H1 (cell line): ENCODE data around the gene TRMT10C. TPM values are rescaled to one million over a fixed set of nuclear protein-coding genes. Genes with fewer than 3 reads are reported as not detected.

Experiments used
- CTCF ChIA-PET: fragments of 300-600 bp; sonication (Branson Sonifier 250); formaldehyde crosslinking; loops from one replicate; lab custom pipeline; 2021; ENCODE audit not compliant: partially characterized antibody; lab: Charles Lee
- POLR2A ChIA-PET: fragments of 300-600 bp; sonication (Branson Sonifier 250); formaldehyde crosslinking; loops from one replicate; lab custom pipeline; 2021; ENCODE audit warnings: inconsistent platforms; ENCODE audit not compliant: partially characterized antibody; lab: Charles Lee
- DNase-seq, 2 experiments: peaks; one replicate each; pipeline versions ENCODE4 v3.0.0 to v3.0.0-alpha.2; 2010 to 2022; ENCODE audit warnings: low spot score in 2 of 2, low read depth in 1 of 2, mixed read lengths in 1 of 2
- FAIRE-seq: peaks from 2 replicates; lab custom pipeline; 2011; peaks lifted over from hg19 to GRCh38; lab: Jason Lieb, UNC
- H2AFZ ChIP-seq: 2 replicates; pipeline ENCODE4 v1.8.1; 2012; ENCODE audit warnings: low read length, inconsistent platforms
- H2AK5ac ChIP-seq: 2 replicates; pipeline ENCODE4 v1.6.1; 2013; ENCODE audit warnings: low read depth, low read length
- H2BK120ac ChIP-seq: replicated peaks from 2 replicates; pipeline ENCODE3; 2013; ENCODE audit warnings: low read depth, low read length, inconsistent platforms
- H2BK12ac ChIP-seq: 2 replicates; pipeline ENCODE4 v1.6.1; 2013; ENCODE audit warnings: low read depth, low read length
- H2BK15ac ChIP-seq: 2 replicates; pipeline ENCODE4 v1.6.1; 2013; ENCODE audit warnings: low read length
- H2BK20ac ChIP-seq: 2 replicates; pipeline ENCODE4 v1.6.1; 2013; ENCODE audit warnings: low read length
- H2BK5ac ChIP-seq: 2 replicates; pipeline ENCODE4 v1.6.1; 2013; ENCODE audit warnings: low read depth, low read length
- H3K14ac ChIP-seq: 2 replicates; pipeline ENCODE4 v1.6.1; 2013; ENCODE audit warnings: inconsistent platforms; ENCODE audit not compliant: insufficient read length
- H3K18ac ChIP-seq: 2 replicates; pipeline ENCODE4 v1.6.1; 2013; ENCODE audit warnings: low read length; ENCODE audit errors: extremely low read depth
- H3K23ac ChIP-seq: 2 replicates; pipeline ENCODE4 v1.6.1; 2013; ENCODE audit warnings: inconsistent platforms; ENCODE audit not compliant: insufficient read length
- H3K23me2 ChIP-seq: 2 replicates; pipeline ENCODE4 v1.6.1; 2013; ENCODE audit warnings: low read depth, low read length
- H3K27ac ChIP-seq: 2 replicates; pipeline ENCODE4 v1.6.1; 2011; ENCODE audit warnings: low read depth, low read length, inconsistent platforms
- H3K27me3 ChIP-seq, 4 experiments: replicated peaks in 1 of 4; 1 replicate in 1 of 4; 2 replicates in 3 of 4; pipeline versions ENCODE4 v1.6.1 to v1.8.1; 2011 to 2013; ENCODE audit warnings: low read length in 3 of 4, mild to moderate bottlenecking in 3 of 4, inconsistent platforms in 2 of 4, mixed read lengths in 2 of 4, moderate library complexity in 1 of 4; ENCODE audit not compliant: control insufficient read depth in 3 of 4, insufficient read depth in 3 of 4; ENCODE audit errors: extremely low read depth in 1 of 4
- H3K36me3 ChIP-seq, 4 experiments: 2 replicates each; pipeline versions ENCODE4 v1.6.1 to v1.8.1; 2011 to 2013; ENCODE audit warnings: mild to moderate bottlenecking in 4 of 4, low read length in 3 of 4, moderate library complexity in 2 of 4, control low read depth in 1 of 4, inconsistent platforms in 1 of 4; ENCODE audit not compliant: insufficient read depth in 4 of 4, control insufficient read depth in 2 of 4
- H3K4ac ChIP-seq: replicated peaks from 2 replicates; pipeline ENCODE3; 2013; ENCODE audit warnings: low read length, low read depth, mixed read lengths, inconsistent platforms; ENCODE audit not compliant: insufficient read length
- H3K4me1 ChIP-seq, 4 experiments: replicated peaks in 1 of 4; 1 replicate in 1 of 4; 2 replicates in 3 of 4; pipeline versions ENCODE4 v1.6.1 to v1.8.1; 2011 to 2013; ENCODE audit warnings: low read length in 3 of 4, inconsistent platforms in 2 of 4, mixed read lengths in 1 of 4; ENCODE audit not compliant: insufficient read depth in 4 of 4, control insufficient read depth in 3 of 4
- H3K4me2 ChIP-seq, 2 experiments: 2 replicates each; pipeline versions ENCODE4 v1.6.1 to v1.8.1; 2011 to 2013; ENCODE audit warnings: low read depth in 2 of 2, low read length in 2 of 2, control low read depth in 1 of 2, inconsistent platforms in 1 of 2, mild to moderate bottlenecking in 1 of 2; ENCODE audit not compliant: insufficient read depth in 1 of 2
- H3K4me3 ChIP-seq, 4 experiments: fragments of 200-600, 300-600 bp in 1 of 4; sonication (generic), shearing (Covaris generic), sonication (Bioruptor Twin) in 1 of 4; 2 replicates each; pipeline versions ENCODE4 v1.5.1 to v1.8.1; 2011 to 2016; ENCODE audit warnings: low read length in 4 of 4, low read depth in 3 of 4, control low read depth in 2 of 4, inconsistent platforms in 2 of 4, mild to moderate bottlenecking in 2 of 4, mixed read lengths in 1 of 4, moderate library complexity in 1 of 4; ENCODE audit not compliant: insufficient read depth in 2 of 4; ENCODE audit errors: extremely low read depth in 1 of 4
- H3K56ac ChIP-seq: replicated peaks from 2 replicates; pipeline ENCODE3; 2013; ENCODE audit warnings: low read depth, mild to moderate bottlenecking, mixed read lengths, low read length, inconsistent platforms; ENCODE audit not compliant: insufficient read length
- H3K79me1 ChIP-seq: 2 replicates; pipeline ENCODE4 v1.6.1; 2013; ENCODE audit warnings: low read depth, low read length, control low read depth
- H3K79me2 ChIP-seq, 2 experiments: 2 replicates each; pipeline versions ENCODE4 v1.6.1 to v1.8.1; 2012 to 2013; ENCODE audit warnings: low read length in 2 of 2, mild to moderate bottlenecking in 2 of 2, inconsistent platforms in 1 of 2; ENCODE audit not compliant: insufficient read depth in 2 of 2, control insufficient read depth in 1 of 2
- H3K9ac ChIP-seq, 4 experiments: replicated peaks in 1 of 4; 1 replicate in 1 of 4; 2 replicates in 3 of 4; pipeline versions ENCODE4 v1.6.1 to v1.8.1; 2011 to 2013; ENCODE audit warnings: low read depth in 3 of 4, low read length in 3 of 4, control low read depth in 2 of 4, mild to moderate bottlenecking in 2 of 4, moderate library complexity in 2 of 4, inconsistent platforms in 1 of 4; ENCODE audit errors: extremely low read depth in 1 of 4
- H3K9me3 ChIP-seq, 2 experiments: 2 replicates each; pipeline versions ENCODE4 v1.6.1 to v1.8.1; 2012 to 2013; ENCODE audit warnings: mild to moderate bottlenecking in 2 of 2, moderate library complexity in 2 of 2, control low read depth in 1 of 2, inconsistent platforms in 1 of 2, low read depth in 1 of 2, low read length in 1 of 2, mixed read lengths in 1 of 2; ENCODE audit not compliant: insufficient read depth in 2 of 2
- H4K20me1 ChIP-seq, 2 experiments: replicated peaks in 1 of 2; 2 replicates each; pipeline versions ENCODE3 to v1.8.1; 2011 to 2013; ENCODE audit warnings: inconsistent platforms in 2 of 2, low read length in 2 of 2, mild to moderate bottlenecking in 1 of 2; ENCODE audit not compliant: insufficient read depth in 2 of 2, control insufficient read depth in 1 of 2
- H4K5ac ChIP-seq: 2 replicates; pipeline ENCODE4 v1.6.1; 2013; ENCODE audit warnings: low read length, low read depth, mixed read lengths, inconsistent platforms; ENCODE audit not compliant: insufficient read length
- H4K8ac ChIP-seq: 2 replicates; pipeline ENCODE4 v1.8.0; 2013; ENCODE audit warnings: mild to moderate bottlenecking, moderate library complexity, low read length, inconsistent platforms; ENCODE audit not compliant: insufficient read depth; ENCODE audit errors: extremely low read depth
- H4K91ac ChIP-seq: replicated peaks from 2 replicates; pipeline ENCODE3; 2013; ENCODE audit warnings: low read length, mixed read lengths, inconsistent platforms; ENCODE audit not compliant: insufficient read length
- KDM1A ChIP-seq: fragments of 200-600, 300-600 bp; sonication (generic); IDR thresholded peaks from 2 replicates; pipeline ENCODE4 v1.7.1; 2016; ENCODE audit warnings: mild to moderate bottlenecking, low read length, borderline replicate concordance
- TEAD4 ChIP-seq: IDR thresholded peaks from 2 replicates; pipeline ENCODE4 v1.6.1; 2012; ENCODE audit warnings: low read depth, low read length, inconsistent platforms, mixed read lengths
- WGBS, 2 experiments: shearing (Covaris generic) in 1 of 2; methylation state at CpG; one replicate each; pipeline versions ENCODE4 v1.1.6 to v1.1.7; 2013 to 2015; ENCODE audit warnings: low lambda C conversion rate in 2 of 2, mixed read lengths in 2 of 2, inconsistent platforms in 1 of 2, low coverage in 1 of 2, missing lambda C conversion rate in 1 of 2; ENCODE audit not compliant: insufficient replicate concordance in 2 of 2, insufficient coverage in 1 of 2, insufficient read length in 1 of 2; ENCODE audit errors: extremely low coverage in 1 of 2, missing lambda C conversion rate in 1 of 2; 5-methylcytosine and 5-hydroxymethylcytosine counted together
- polyA plus RNA-seq, 7 experiments: library from polyadenylated mRNA; depleted of rRNA in 3 of 7; stranded (reverse) in 5 of 7; unstranded in 2 of 7; fragments of >200 nt in 5 of 7; fragments of 200-250 nt in 2 of 7; gene quantifications; 1 replicate in 5 of 7; 2 replicates in 1 of 7; 4 replicates in 1 of 7; pipeline versions ENCODE4 v1.2.1 to v1.2.3, GENCODE V29; 2011 to 2013; ENCODE audit warnings: missing spikeins in 2 of 7, mixed read lengths in 2 of 7
- total RNA-seq: library from RNA; stranded (reverse); fragmentation: NEBNext Ultra II Directional; extraction: Animal tissue kit (Norgen Biotek cat#: 25700); gene quantifications from 2 replicates; pipeline ENCODE4 v1.2.1, GENCODE V29; 2021
- TF ChIP-seq, protein P1 (sequence below), 3 experiments: IDR thresholded peaks; 1 replicate in 2 of 3; 2 replicates in 1 of 3; pipeline versions ENCODE4 v1.5.1 to v1.6.1; 2011; ENCODE audit warnings: low read length in 3 of 3, mild to moderate bottlenecking in 3 of 3, inconsistent platforms in 2 of 3, low read depth in 1 of 3, moderate library complexity in 1 of 3; ENCODE audit not compliant: insufficient read depth in 1 of 3; ENCODE audit errors: control extremely low read depth in 1 of 3

The TRMT10C gene
- total and polyA plus RNA-seq, 2 of the 8 experiments (the other 6 are each of a cell fraction or from before 2014, with no cell fraction given) = 27.4 to 55.9 TPM

DNA sequence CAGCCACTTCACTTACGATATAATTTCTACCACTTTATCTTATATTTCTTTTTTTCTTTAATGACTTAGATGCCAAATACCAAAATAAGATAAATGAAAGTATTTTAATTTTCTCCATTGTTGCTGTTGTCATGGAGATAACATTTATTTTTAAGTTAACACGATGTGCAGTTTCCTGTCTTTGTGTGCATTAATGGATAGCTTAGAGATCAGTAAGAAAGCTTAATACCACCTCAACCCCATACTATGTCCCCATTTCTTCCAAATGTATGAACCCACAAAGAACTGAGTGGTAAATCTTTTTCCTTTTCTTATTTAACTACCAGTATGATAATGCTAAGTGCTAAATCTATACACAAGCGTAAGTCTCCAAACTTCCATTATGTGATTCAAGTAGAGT lies 29.4 kb downstream of the TRMT10C start:
- Histone ChIP-seq H3K79me1 (no peaks in the 10 kb centered on the region), H3K56ac (no peak overlapping the region), H4K5ac (no peak overlapping the region), H2BK12ac (no peak overlapping the region), H3K9ac (no peak overlapping the region), H3K18ac (no peak overlapping the region), H3K4me1 (no peaks in the 10 kb centered on the region), H2AK5ac (no peak overlapping the region), H4K20me1 (peaks cover 4% of the 10 kb centered on the region in 2 experiments), H3K27ac (no peak overlapping the region), H3K4me3 (no peak overlapping the region), H2BK120ac (no peak overlapping the region), H3K36me3 (peaks cover 0 to 59% (median 21%) of the 10 kb centered on the region in 4 experiments; a peak in 6 of 8 replicates), H3K27me3 (no peaks in the 10 kb centered on the region), H3K4me2 (no peak overlapping the region), H3K9me3 (no peaks in the 10 kb centered on the region), H3K4ac (no peak overlapping the region), H2BK5ac (no peak overlapping the region), H4K8ac (no peak overlapping the region), H3K14ac (no peak overlapping the region), H3K23ac (no peak overlapping the region), H3K79me2 (peaks cover 0 to 11% of the 10 kb centered on the region in 2 experiments; a peak in 1 of 4 replicates), H2AFZ (no peak overlapping the region), H2BK20ac (no peak overlapping the region), H4K91ac (no peak overlapping the region), H2BK15ac (no peak overlapping the region), H3K23me2 (peaks cover 2% of the 10 kb centered on the region; the same call in 1 of the 2 replicates)
- FAIRE-seq = no peak
- no peak for DNase-seq
- ChIA-PET POLR2A (no interaction called here), CTCF (interaction anchor here (0.7 kb wide), 1 partner anchor 22 kb away, joined by 3 read pairs; no protein-coding TSS in a partner anchor)
- TF ChIP-seq TEAD4 = no peak
- TF ChIP-seq, protein P1, sequence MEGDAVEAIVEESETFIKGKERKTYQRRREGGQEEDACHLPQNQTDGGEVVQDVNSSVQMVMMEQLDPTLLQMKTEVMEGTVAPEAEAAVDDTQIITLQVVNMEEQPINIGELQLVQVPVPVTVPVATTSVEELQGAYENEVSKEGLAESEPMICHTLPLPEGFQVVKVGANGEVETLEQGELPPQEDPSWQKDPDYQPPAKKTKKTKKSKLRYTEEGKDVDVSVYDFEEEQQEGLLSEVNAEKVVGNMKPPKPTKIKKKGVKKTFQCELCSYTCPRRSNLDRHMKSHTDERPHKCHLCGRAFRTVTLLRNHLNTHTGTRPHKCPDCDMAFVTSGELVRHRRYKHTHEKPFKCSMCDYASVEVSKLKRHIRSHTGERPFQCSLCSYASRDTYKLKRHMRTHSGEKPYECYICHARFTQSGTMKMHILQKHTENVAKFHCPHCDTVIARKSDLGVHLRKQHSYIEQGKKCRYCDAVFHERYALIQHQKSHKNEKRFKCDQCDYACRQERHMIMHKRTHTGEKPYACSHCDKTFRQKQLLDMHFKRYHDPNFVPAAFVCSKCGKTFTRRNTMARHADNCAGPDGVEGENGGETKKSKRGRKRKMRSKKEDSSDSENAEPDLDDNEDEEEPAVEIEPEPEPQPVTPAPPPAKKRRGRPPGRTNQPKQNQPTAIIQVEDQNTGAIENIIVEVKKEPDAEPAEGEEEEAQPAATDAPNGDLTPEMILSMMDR (IDR thresholded peaks at IDR 0.05; ENCODE audit: control extremely low read depth in 1 of 3, insufficient read depth in 1 of 3, low read depth in 1 of 3, low read length in 3 of 3) = no peak
- TF ChIP-seq KDM1A = no peak
- 96% methylated on average over 3 of the region's 3 CpGs; no CpG with 5 or more reads in 1 of the 2 experiments for WGBS, 2 experiments
